SU-DHL-6 (cell line): ENCODE measurements around the gene KLRF1.

Experiments
- H2AFZ ChIP-seq: fragments of 200-600 bp; sonication (generic); 2 replicates; pipeline ENCODE4 v1.6.1; 2014; ENCODE audit warnings: low read depth, mild to moderate bottlenecking, moderate library complexity, mixed read lengths, antibody characterized with exemption, low read length; ENCODE audit not compliant: severe bottlenecking
- H3F3A ChIP-seq: fragments of 200-600 bp; shearing (Covaris generic); 2 replicates; pipeline ENCODE4 v1.6.0; 2016; ENCODE audit warnings: antibody characterized with exemption, mild to moderate bottlenecking; ENCODE audit not compliant: insufficient read depth
- H3K27ac ChIP-seq: fragments of 200-600 bp; sonication (generic); 2 replicates; pipeline ENCODE4 v1.5.1; 2016; ENCODE audit warnings: low read depth, mild to moderate bottlenecking, low read length, moderate library complexity, mixed read lengths
- H3K27me3 ChIP-seq: fragments of 200-600 bp; sonication (generic), shearing (Covaris generic); 2 replicates; pipeline ENCODE4 v1.6.0; 2014; ENCODE audit warnings: mild to moderate bottlenecking, low read length
- H3K36me3 ChIP-seq: fragments of 200-600 bp; sonication (generic); 2 replicates; pipeline ENCODE4 v1.6.1; 2014; ENCODE audit warnings: mild to moderate bottlenecking, low read length, mixed read lengths
- H3K4me2 ChIP-seq: fragments of 300-600, 200-600 bp; shearing (Covaris generic), sonication (generic); 2 replicates; pipeline ENCODE4 v1.6.0; 2014; ENCODE audit warnings: low read length, low read depth, mild to moderate bottlenecking; ENCODE audit not compliant: poor library complexity, severe bottlenecking
- H3K4me3 ChIP-seq: fragments of 200-600 bp; sonication (generic); 2 replicates; pipeline ENCODE4 v1.5.1; 2014; ENCODE audit warnings: antibody characterized with exemption, low read length, mild to moderate bottlenecking, mixed read lengths; ENCODE audit not compliant: insufficient read depth, poor library complexity, severe bottlenecking
- H3K79me2 ChIP-seq: fragments of 200-600 bp; sonication (generic); 2 replicates; pipeline ENCODE4 v1.6.1; 2014; ENCODE audit warnings: mild to moderate bottlenecking, low read length, moderate library complexity; ENCODE audit not compliant: insufficient read depth
- H3K9ac ChIP-seq: fragments of 200-600 bp; sonication (generic); 2 replicates; pipeline ENCODE4 v1.7.0; 2014; ENCODE audit warnings: mild to moderate bottlenecking, low read length
- H3K9me2 ChIP-seq: fragments of 200-600 bp; sonication (generic); replicated peaks from 2 replicates; pipeline ENCODE4 v1.6.1; 2014; ENCODE audit warnings: low read length; ENCODE audit not compliant: insufficient read depth
- H3K9me3 ChIP-seq: fragments of 200-600 bp; sonication (generic); 2 replicates; pipeline ENCODE4 v1.6.1; 2014; ENCODE audit warnings: low read length, mixed read lengths; ENCODE audit not compliant: insufficient read depth
- H4K20me1 ChIP-seq: fragments of 200-600 bp; sonication (generic); 2 replicates; pipeline ENCODE4 v1.6.1; 2014; ENCODE audit warnings: low read depth, mild to moderate bottlenecking, antibody characterized with exemption, low read length, moderate library complexity, mixed read lengths
- CTCF ChIP-seq: fragments of 200-600 bp; sonication (generic); IDR thresholded peaks from one replicate; pipeline ENCODE4 v1.5.1; 2017; ENCODE audit warnings: antibody characterized with exemption, mild to moderate bottlenecking, low read length, moderate library complexity; ENCODE audit not compliant: insufficient read depth, poor library complexity, severe bottlenecking
- EZH2phosphoT487 ChIP-seq: fragments of 200-600 bp; sonication (generic), shearing (Covaris generic); conservative IDR thresholded peaks from 2 replicates; pipeline ENCODE4 v1.6.1; 2018; ENCODE audit warnings: mild to moderate bottlenecking, antibody characterized with exemption, low read length, moderate library complexity, mixed read lengths

KLRF1 gene

GRCh38 chr12:9829483-9829882 lies 2.2 kb downstream of the KLRF1 start:
- Histone ChIP-seq H3K4me2 (no peak overlapping the region), H3K27me3 (no peaks in the 10 kb centered on the region), H3K4me3 (no peak overlapping the region), H3K9me2 (no peaks in the 10 kb centered on the region), H2AFZ (no peak overlapping the region), H3K36me3 (no peaks in the 10 kb centered on the region), H3K9me3 (no peaks in the 10 kb centered on the region), H3K79me2 (no peaks in the 10 kb centered on the region), H4K20me1 (no peaks in the 10 kb centered on the region), H3F3A (no peaks in the 10 kb centered on the region), H3K27ac (no peak overlapping the region), H3K9ac (no peak overlapping the region)
- TF ChIP-seq CTCF: no peak
- no peak for TF ChIP-seq EZH2phosphoT487

- H3K27ac ChIP-seq: no peak overlapping the region
- no peak overlapping the region for H2AFZ ChIP-seq
- H4K20me1 ChIP-seq: no peaks in the 10 kb centered on the region
- no peak for TF ChIP-seq EZH2phosphoT487
- TF ChIP-seq CTCF: no peak
- no peaks in the 10 kb centered on the region for H3K79me2 ChIP-seq
- H3K36me3 ChIP-seq: no peaks in the 10 kb centered on the region
- H3F3A ChIP-seq: no peaks in the 10 kb centered on the region
- no peak overlapping the region for H3K4me3 ChIP-seq
- no peaks in the 10 kb centered on the region for H3K27me3 ChIP-seq
- no peak overlapping the region for H3K4me2 ChIP-seq
- H3K9me3 ChIP-seq: no peaks in the 10 kb centered on the region
- no peaks in the 10 kb centered on the region for H3K9me2 ChIP-seq
- H3K9ac ChIP-seq: no peak overlapping the region
Observed at GRCh38 chr12:9829982-9830381, 2.7 kb downstream of the KLRF1 start.

- Histone ChIP-seq H3K36me3 (no peaks in the 10 kb centered on the region), H4K20me1 (no peaks in the 10 kb centered on the region), H2AFZ (no peak overlapping the region), H3K4me2 (no peak overlapping the region), H3K27ac (no peak overlapping the region), H3K9me2 (no peaks in the 10 kb centered on the region), H3F3A (no peaks in the 10 kb centered on the region), H3K27me3 (no peaks in the 10 kb centered on the region), H3K79me2 (no peaks in the 10 kb centered on the region), H3K9ac (no peak overlapping the region), H3K9me3 (no peaks in the 10 kb centered on the region), H3K4me3 (no peak overlapping the region)
- TF ChIP-seq CTCF (no peak), EZH2phosphoT487 (no peak)
Observed at GRCh38 chr12:9831720-9832119, 4.4 kb downstream of the KLRF1 start.

- no peaks in the 10 kb centered on the region for H3F3A ChIP-seq
- no peak overlapping the region for H2AFZ ChIP-seq
- no peaks in the 10 kb centered on the region for H4K20me1 ChIP-seq
- no peaks in the 10 kb centered on the region for H3K79me2 ChIP-seq
- H3K9ac ChIP-seq: no peak overlapping the region
- H3K9me2 ChIP-seq: no peaks in the 10 kb centered on the region
- H3K9me3 ChIP-seq: no peaks in the 10 kb centered on the region
- no peak overlapping the region for H3K4me3 ChIP-seq
- no peak for TF ChIP-seq CTCF
- TF ChIP-seq EZH2phosphoT487: no peak
- H3K4me2 ChIP-seq: no peak overlapping the region
- H3K36me3 ChIP-seq: no peaks in the 10 kb centered on the region
- no peaks in the 10 kb centered on the region for H3K27me3 ChIP-seq
- no peak overlapping the region for H3K27ac ChIP-seq
Observed at GRCh38 chr12:9843407-9843806, 16.1 kb downstream of the KLRF1 start.
